Activated naive CD8-positive, alpha-beta T cell treated with anti-CD3 and anti-CD28 coated beads, Interleukin-2, amount 50 U/mL, for 16 hours (primary cell): ENCODE results near the gene MYOF.
"Not testable (repeated sequence)": the region's sequence is repeated elsewhere in the genome, so short reads cannot be mapped to it uniquely, and the experiment has no call there.

ENCODE experiments used
- DNase-seq: peaks from one replicate; pipeline ENCODE4 v3.0.0-alpha.2; 2020; ENCODE audit warnings: low read depth, low spot score

MYOF gene

DNA sequence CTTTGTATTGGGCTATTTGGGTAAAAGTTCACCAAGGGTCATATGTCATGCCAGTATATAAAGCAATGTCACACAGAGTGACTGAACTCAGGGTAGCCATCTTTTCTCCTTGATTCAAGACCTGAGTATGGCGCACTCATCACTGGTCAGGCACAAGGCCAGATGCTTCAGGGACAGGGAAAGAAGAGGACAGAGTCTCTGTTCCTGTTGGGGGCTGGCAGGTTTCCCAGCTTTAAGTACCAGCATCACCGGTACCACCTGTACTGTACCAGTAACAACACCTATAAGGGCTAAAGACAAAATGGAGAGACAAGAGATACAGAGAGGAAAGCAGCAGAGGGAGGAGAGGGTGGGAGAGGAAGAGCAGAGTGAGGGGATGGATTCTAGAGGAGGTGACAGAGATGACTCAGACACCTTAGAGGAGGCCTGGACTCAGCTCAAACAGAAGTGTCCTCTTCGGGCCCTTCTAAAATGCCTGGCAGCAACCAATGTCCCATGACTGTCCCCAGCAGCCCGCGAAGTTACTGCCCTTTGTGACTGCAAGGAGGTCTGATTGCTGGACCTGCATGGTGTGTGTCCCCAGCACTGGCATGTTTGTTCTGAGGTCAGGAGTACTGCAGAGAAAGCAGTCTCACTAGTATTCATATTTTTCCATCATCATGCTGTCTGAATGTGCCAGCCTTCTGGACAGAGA lies 191.3 kb downstream of the MYOF start:
- no peak for DNase-seq

DNA sequence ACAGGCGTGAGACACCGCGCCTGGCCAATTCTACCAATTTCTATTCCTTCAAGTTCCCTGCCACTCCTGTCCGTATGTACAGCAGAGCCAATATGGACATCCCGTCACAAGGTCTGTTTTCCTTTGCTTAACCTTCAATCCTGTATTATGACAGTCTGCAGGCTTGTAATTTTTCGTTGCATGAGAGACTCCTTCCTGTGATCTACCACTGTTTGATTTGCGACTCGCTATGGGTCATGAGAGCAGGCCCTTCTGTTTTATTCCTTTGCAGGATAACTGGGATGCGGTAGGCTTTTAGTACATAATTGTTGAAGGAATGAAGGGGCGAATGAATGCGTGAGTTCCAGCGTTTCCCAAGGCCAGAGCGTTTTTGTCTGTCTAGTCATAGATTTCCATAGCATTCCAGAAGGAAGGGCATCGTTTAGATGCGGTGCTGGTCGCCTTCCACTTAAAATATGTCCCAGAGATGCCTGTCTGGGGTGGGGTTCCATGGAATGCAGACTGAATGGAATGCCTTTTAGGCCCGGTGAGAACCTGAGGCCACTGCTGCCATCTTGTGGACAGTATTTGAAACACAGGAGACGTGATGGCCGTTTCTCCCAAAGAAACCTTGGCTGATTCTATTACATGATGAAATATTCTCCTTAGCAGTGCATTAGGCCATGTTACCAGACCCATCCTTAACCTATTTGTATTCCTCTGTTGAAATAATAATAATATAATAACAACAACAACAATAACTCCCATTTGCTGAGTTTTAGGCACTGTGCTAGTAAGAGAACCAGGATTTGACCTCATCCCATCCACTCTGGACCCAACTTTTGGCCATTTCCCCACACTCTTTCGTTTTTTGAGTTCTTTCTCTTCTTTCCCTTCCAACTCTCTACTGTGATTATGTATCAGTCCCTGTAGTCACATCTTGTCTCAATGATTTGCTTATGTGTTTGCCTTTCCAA lies 193.2 kb downstream of the MYOF start:
- peak; percentile 15 for DNase-seq

DNA sequence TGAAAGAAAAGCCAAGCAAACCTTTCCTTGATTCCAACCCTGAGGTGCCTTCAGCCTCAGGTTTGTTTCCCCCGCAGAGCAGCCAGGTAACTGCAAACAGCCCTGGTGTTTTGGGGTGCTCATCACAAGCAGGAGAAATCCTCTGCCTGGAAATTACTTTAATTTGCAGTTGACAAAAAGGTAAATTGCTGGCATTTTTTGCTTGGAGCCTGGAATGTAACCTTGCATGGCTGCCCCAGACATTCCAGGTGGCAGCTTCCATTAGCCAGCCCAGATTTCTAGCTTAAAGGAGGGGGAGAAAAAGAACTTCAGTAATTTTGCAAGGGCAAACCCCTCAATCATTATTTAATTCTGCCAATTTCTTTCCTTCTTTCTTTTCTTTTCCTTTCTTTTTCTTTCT lies 194.4 kb downstream of the MYOF start:
- DNase-seq, result no peak

- DNase-seq, result not testable (repeated sequence)
These were observed 197.9 kb downstream of the MYOF start for GRCh38 chr10:93284246-93284645.

DNA sequence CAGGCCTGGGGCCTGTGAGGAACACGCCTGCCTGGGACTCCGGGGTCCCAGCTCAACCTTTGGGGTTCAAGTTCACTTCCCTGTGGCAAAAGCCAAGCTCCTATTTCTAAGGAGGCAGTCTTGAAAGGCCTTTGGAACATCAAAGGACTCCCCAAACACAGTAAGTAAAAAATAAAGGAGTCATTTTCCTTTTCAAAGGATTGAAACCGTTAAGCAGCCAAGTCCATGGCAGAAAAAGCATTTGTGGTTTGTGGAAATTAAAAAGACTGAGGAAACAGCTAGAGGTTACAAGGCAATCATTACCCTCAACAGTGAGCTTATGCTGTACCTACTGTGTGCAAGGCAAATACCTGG lies 200.8 kb downstream of the MYOF start:
- DNase-seq, result no peak

GRCh38 chr10:93280699-93281366 lies 201.3 kb downstream of the MYOF start:
- DNase-seq, result no peak

- DNase-seq, result no peak
These were observed 201.9 kb downstream of the MYOF start for GRCh38 chr10:93280121-93280698.

- no peak for DNase-seq
These were observed 204.8 kb downstream of the MYOF start for GRCh38 chr10:93277360-93277759.

- no peak for DNase-seq
These were observed 207.7 kb downstream of the MYOF start for GRCh38 chr10:93274419-93274818.

GRCh38 chr10:93272884-93273675 lies 209.1 kb downstream of the MYOF start:
- no peak for DNase-seq

GRCh38 chr10:93271347-93271746 lies 210.8 kb downstream of the MYOF start:
- DNase-seq, result no peak

- no peak for DNase-seq
These were observed 212.9 kb downstream of the MYOF start for GRCh38 chr10:93269281-93269680.

DNA sequence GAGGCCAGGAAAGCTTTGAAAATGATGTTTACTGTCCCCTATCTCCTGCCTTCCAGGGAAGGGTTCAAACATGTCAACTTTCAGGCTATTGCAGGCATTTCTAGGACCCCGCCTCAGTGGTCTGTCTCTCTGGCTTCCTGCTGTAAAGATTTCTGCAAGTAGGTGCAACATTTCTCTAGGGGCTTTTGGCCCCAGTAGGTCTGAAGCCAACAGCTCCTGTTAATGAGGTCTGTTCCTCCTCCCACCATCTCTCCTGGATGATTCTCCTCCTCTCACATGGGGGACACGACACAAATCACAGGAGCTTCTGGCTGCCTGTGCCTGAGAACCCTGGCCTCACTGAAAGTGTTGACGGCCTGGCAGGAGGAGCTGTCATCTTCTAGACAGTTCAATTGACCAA lies 214.1 kb downstream of the MYOF start:
- DNase-seq, result no peak

GRCh38 chr10:93267521-93267920 lies 214.6 kb downstream of the MYOF start:
- no peak for DNase-seq

DNA sequence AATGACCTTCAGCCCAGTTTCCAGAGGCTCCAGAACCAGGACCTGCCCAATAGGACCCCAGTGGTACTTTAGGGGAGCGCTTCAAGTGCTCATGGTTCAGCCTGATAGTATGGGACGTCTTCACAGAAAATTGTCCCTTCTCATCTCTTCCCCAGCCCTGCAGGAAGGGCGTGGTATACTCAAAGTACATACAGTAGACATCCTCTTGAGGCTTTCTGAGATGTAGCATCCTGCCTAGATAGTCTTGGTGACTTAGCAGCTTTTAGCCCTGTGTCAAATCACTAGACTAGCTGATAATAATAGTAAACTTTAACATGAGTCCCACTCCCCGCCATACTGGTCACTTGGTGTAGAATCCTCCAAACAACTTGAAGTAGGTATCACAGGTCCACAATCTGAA lies 215.3 kb downstream of the MYOF start:
- DNase-seq, result no peak

DNA sequence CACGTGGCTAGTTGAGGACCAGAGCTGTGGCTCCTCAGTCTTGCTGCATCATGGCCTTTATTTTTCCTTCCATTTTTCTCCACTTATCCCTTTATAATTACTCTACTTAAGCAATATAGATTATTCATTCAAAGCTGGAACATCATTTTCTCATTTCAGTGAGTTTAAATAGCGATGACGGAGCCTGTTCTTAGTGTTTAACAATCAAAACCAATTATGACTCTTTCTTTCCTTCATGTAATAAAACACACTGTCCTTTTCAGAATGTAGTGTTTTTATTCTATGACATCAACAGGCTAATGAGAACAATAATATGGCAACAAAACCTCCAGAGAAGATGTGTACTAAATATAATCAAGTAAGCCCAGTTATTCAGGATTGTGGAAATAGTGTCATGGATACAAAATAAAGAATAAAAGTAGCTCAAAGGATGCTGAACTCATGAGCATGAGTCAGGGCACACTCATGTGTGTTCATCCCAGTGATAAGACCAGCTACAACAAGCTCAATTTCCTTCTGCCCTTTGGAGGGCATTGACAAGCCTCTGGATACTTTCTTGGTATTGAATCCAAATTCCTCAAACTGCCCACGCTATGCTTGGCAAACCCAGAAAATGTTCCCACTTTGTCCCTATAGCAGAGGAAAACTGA lies 220.0 kb downstream of the MYOF start:
- no peak for DNase-seq

- DNase-seq, result no peak
These were observed 221.0 kb downstream of the MYOF start for GRCh38 chr10:93261089-93261488.

- no peak for DNase-seq
These were observed 223.0 kb downstream of the MYOF start for GRCh38 chr10:93259126-93259525.
